Upper lobe of right lung (tissue), 1 donor: ENCODE data around the gene RGMA. TPM values are rescaled to one million over a fixed set of nuclear protein-coding genes. Genes with fewer than 3 reads are reported as not detected.

ENCODE experiments used
- ATAC-seq: fragments of 200-7000 bp; cut with Tn5 transposase; one replicate; pipeline ENCODE4 v1.9.1; 2020; ENCODE audit warnings: mild to moderate bottlenecking, moderate library complexity
- DNase-seq: peaks from one replicate; pipeline ENCODE4 v3.0.0-alpha.2; 2020
- H3K27ac ChIP-seq: fragments of 200-600 bp; one replicate; pipeline ENCODE4 v1.8.0; 2022
- H3K27me3 ChIP-seq: fragments of 200-600 bp; one replicate; pipeline ENCODE4 v1.8.0; 2022; ENCODE audit warnings: mild to moderate bottlenecking
- H3K36me3 ChIP-seq: fragments of 200-600 bp; one replicate; pipeline ENCODE4 v1.8.0; 2022
- H3K4me1 ChIP-seq: fragments of 200-600 bp; one replicate; pipeline ENCODE4 v1.8.0; 2022
- H3K4me3 ChIP-seq: fragments of 200-600 bp; one replicate; pipeline ENCODE4 v1.8.0; 2022; ENCODE audit warnings: mild to moderate bottlenecking
- H3K9me3 ChIP-seq: fragments of 200-600 bp; one replicate; pipeline ENCODE4 v1.8.0; 2022
- CTCF ChIP-seq: fragments of 200-600 bp; IDR thresholded peaks from one replicate; pipeline ENCODE4 v1.8.0; 2022; ENCODE audit warnings: antibody characterized with exemption
- intact Hi-C: fragments of 100-400 bp; cut with DNase I; formaldehyde crosslinking; loops from one replicate; pipeline ENCODE4 v1.11.0; 2022
- total RNA-seq: library from RNA; stranded (reverse); fragmentation: NEBNext Ultra II Directional; extraction: Animal tissue kit (Norgen Biotek cat#: 25700); gene quantifications from one replicate; pipeline ENCODE4 v1.2.1, GENCODE V29; 2021
- donor health status: DM: no; HTN: yes; CAD: no; lungs with severe emphysema.

The RGMA gene
- total RNA-seq, 1 donor from 2014 or later = 4.1 TPM

GRCh38 chr15:93129702-93130488 lies 40.9 kb upstream of the RGMA start:
- H3K4me1 ChIP-seq = no peaks in the 10 kb centered on the region
- no peak overlapping the region for H3K4me3 ChIP-seq
- H3K27ac ChIP-seq = no peak overlapping the region
- no peaks in the 10 kb centered on the region for H3K36me3 ChIP-seq
- no peaks in the 10 kb centered on the region for H3K9me3 ChIP-seq
- ATAC-seq (no peak), DNase-seq (no peak)
- no peaks in the 10 kb centered on the region for H3K27me3 ChIP-seq
- intact Hi-C loops = no loop called here
- no peak for TF ChIP-seq CTCF

- H3K36me3 ChIP-seq = no peaks in the 10 kb centered on the region
- H3K27ac ChIP-seq = no peak overlapping the region
- H3K4me3 ChIP-seq = no peak overlapping the region
- TF ChIP-seq CTCF = no peak
- intact Hi-C loops = no loop called here
- no peaks in the 10 kb centered on the region for H3K9me3 ChIP-seq
- no peaks in the 10 kb centered on the region for H3K27me3 ChIP-seq
- no peaks in the 10 kb centered on the region for H3K4me1 ChIP-seq
- ATAC-seq (no peak), DNase-seq (no peak)
These were observed 38.3 kb upstream of the RGMA start for GRCh38 chr15:93127286-93127685.

- no peak overlapping the region for H3K27ac ChIP-seq
- no peak for TF ChIP-seq CTCF
- no peaks in the 10 kb centered on the region for H3K4me1 ChIP-seq
- peak; percentile 60 for ATAC-seq
- H3K27me3 ChIP-seq = no peaks in the 10 kb centered on the region
- intact Hi-C loops = no loop called here
- H3K36me3 ChIP-seq = no peaks in the 10 kb centered on the region
- no peak for DNase-seq
- no peak overlapping the region for H3K4me3 ChIP-seq
- no peaks in the 10 kb centered on the region for H3K9me3 ChIP-seq
These were observed 37.6 kb upstream of the RGMA start for GRCh38 chr15:93126599-93126998.

GRCh38 chr15:93126148-93126547 lies 37.1 kb upstream of the RGMA start:
- H3K4me1 ChIP-seq = no peaks in the 10 kb centered on the region
- H3K27ac ChIP-seq = no peak overlapping the region
- no peaks in the 10 kb centered on the region for H3K27me3 ChIP-seq

GRCh38 chr15:93124126-93124525 lies 35.1 kb upstream of the RGMA start:
- Histone ChIP-seq H3K9me3 (no peaks in the 10 kb centered on the region), H3K27ac (no peak overlapping the region), H3K4me1 (no peaks in the 10 kb centered on the region), H3K36me3 (no peaks in the 10 kb centered on the region), H3K27me3 (no peaks in the 10 kb centered on the region), H3K4me3 (no peak overlapping the region)
- no peak for DNase-seq
- intact Hi-C loops = no loop called here
- TF ChIP-seq CTCF = no peak
- ATAC-seq = no peak

More at GRCh38 chr15:93126148-93126547, 37.1 kb upstream of the RGMA start:
- ATAC-seq (no peak), DNase-seq (no peak)
- no peaks in the 10 kb centered on the region for H3K36me3 ChIP-seq
- H3K4me3 ChIP-seq = no peak overlapping the region
- TF ChIP-seq CTCF = no peak
- intact Hi-C loops = no loop called here
- H3K9me3 ChIP-seq = no peaks in the 10 kb centered on the region
